GM12892 (cell line): ENCODE measurements around the gene TBL1X.

Experiments
- POLR2A ChIP-seq: IDR thresholded peaks from 2 replicates; pipeline ENCODE4 v1.6.1; 2011; ENCODE audit warnings: low read depth, low read length, control low read depth
- POLR2AphosphoS5 ChIP-seq: IDR thresholded peaks from 2 replicates; pipeline ENCODE4 v1.6.1; 2011; ENCODE audit warnings: low read depth, low read length, control low read depth
- TAF1 ChIP-seq: IDR thresholded peaks from 2 replicates; pipeline ENCODE4 v1.6.1; 2011; ENCODE audit warnings: low read depth, mild to moderate bottlenecking, control low read depth, low read length, borderline replicate concordance

DNA sequence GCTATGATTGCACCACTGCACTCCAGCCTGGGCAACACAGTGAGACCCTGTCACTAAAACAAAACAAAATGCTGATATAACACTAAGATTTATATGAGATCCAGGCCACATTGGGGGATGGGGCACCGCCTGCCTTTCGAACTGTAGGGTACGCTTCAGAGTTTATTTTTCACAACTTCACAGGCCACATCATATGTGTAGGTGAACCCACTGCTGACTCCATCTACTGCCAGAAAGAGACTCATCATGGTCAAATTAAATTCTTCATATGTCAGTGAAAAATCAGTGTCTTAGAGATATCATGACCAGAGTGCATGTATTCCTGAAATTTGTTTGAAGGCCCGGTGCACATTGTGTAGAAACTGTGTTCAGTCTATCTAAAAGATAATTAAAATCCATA, 178.9 kb downstream of the TBL1X start:
- TF ChIP-seq POLR2A (no peak), POLR2AphosphoS5 (no peak), TAF1 (no peak)
